Measurements from ENCODE around the gene PTPN2.
"Not testable (repeated sequence)": the region's sequence is repeated elsewhere in the genome, so short reads cannot be mapped to it uniquely, and the experiment has no call there.

PTPN2 gene

GRCh38 chr18:12906119-12906518, 22.1 kb upstream of the PTPN2 start:
- Histone ChIP-seq H3K27me3 (replicated peaks; ENCODE audit: control insufficient read depth, insufficient read depth, low read length) (peaks cover 3% of the 10 kb centered on the region), H3K36me3 (ENCODE audit: control insufficient read depth, insufficient read depth, low read length) (no peaks in the 10 kb centered on the region), H3K4me3 (replicated peaks; ENCODE audit: low read depth, low read length) (no peak overlapping the region)
- TF ChIP-seq CTCF (IDR thresholded peaks at IDR 0.05; ENCODE audit: insufficient read depth, low read length, poor library complexity, severe bottlenecking): no peak
- no peak for DNase-seq (ENCODE audit: extremely low read depth, insufficient read length)

GRCh38 chr18:12904012-12904516, 20.0 kb upstream of the PTPN2 start:
- Histone ChIP-seq H3K36me3 (ENCODE audit: control insufficient read depth, insufficient read depth, low read length) (no peaks in the 10 kb centered on the region), H3K27me3 (replicated peaks; ENCODE audit: control insufficient read depth, insufficient read depth, low read length) (peaks cover 3% of the 10 kb centered on the region), H3K4me3 (replicated peaks; ENCODE audit: low read depth, low read length) (no peak overlapping the region)
- DNase-seq (ENCODE audit: extremely low read depth, insufficient read length): no peak
- no peak for TF ChIP-seq CTCF (IDR thresholded peaks at IDR 0.05; ENCODE audit: insufficient read depth, low read length, poor library complexity, severe bottlenecking)

GRCh38 chr18:12901208-12901607, 17.2 kb upstream of the PTPN2 start:
- H3K36me3 ChIP-seq (ENCODE audit: control insufficient read depth, insufficient read depth, low read length); H3K27me3 ChIP-seq (replicated peaks; ENCODE audit: control insufficient read depth, insufficient read depth, low read length); H3K4me3 ChIP-seq (replicated peaks; ENCODE audit: low read depth, low read length); DNase-seq (ENCODE audit: extremely low read depth, insufficient read length): not testable (repeated sequence)

GRCh38 chr18:12896784-12897333, 12.8 kb upstream of the PTPN2 start:
- 0 out of 2 replicates have a peak overlapping the region, but pooled peaks have one; percentile 14 for H3K4me3 ChIP-seq (replicated peaks; ENCODE audit: low read depth, low read length)
- DNase-seq (ENCODE audit: extremely low read depth, insufficient read length); H3K27me3 ChIP-seq (replicated peaks; ENCODE audit: control insufficient read depth, insufficient read depth, low read length); H3K36me3 ChIP-seq (ENCODE audit: control insufficient read depth, insufficient read depth, low read length): not testable (repeated sequence)

GRCh38 chr18:12895626-12896025, 11.6 kb upstream of the PTPN2 start:
- Histone ChIP-seq H3K27me3 (replicated peaks; ENCODE audit: control insufficient read depth, insufficient read depth, low read length) (no peaks in the 10 kb centered on the region), H3K4me3 (replicated peaks; ENCODE audit: low read depth, low read length) (no peak overlapping the region), H3K36me3 (ENCODE audit: control insufficient read depth, insufficient read depth, low read length) (no peaks in the 10 kb centered on the region)
- TF ChIP-seq CTCF (IDR thresholded peaks at IDR 0.05; ENCODE audit: insufficient read depth, low read length, poor library complexity, severe bottlenecking): no peak
- DNase-seq (ENCODE audit: extremely low read depth, insufficient read length): no peak

- DNase-seq (ENCODE audit: extremely low read depth, insufficient read length): no peak
- no peaks in the 10 kb centered on the region for H3K27me3 ChIP-seq (replicated peaks; ENCODE audit: control insufficient read depth, insufficient read depth, low read length)
- H3K36me3 ChIP-seq (ENCODE audit: control insufficient read depth, insufficient read depth, low read length): no peaks in the 10 kb centered on the region
- H3K4me3 ChIP-seq (replicated peaks; ENCODE audit: low read depth, low read length): no peak overlapping the region
- no peak for TF ChIP-seq CTCF (IDR thresholded peaks at IDR 0.05; ENCODE audit: insufficient read depth, low read length, poor library complexity, severe bottlenecking)
These were observed 11.0 kb upstream of the PTPN2 start for GRCh38 chr18:12895014-12895413.

GRCh38 chr18:12891561-12891960, 7.5 kb upstream of the PTPN2 start:
- Histone ChIP-seq H3K4me3 (replicated peaks; ENCODE audit: low read depth, low read length) (no peak overlapping the region), H3K27me3 (replicated peaks; ENCODE audit: control insufficient read depth, insufficient read depth, low read length) (no peaks in the 10 kb centered on the region), H3K36me3 (ENCODE audit: control insufficient read depth, insufficient read depth, low read length) (no peaks in the 10 kb centered on the region)
- DNase-seq (ENCODE audit: extremely low read depth, insufficient read length): no peak
- TF ChIP-seq CTCF (IDR thresholded peaks at IDR 0.05; ENCODE audit: insufficient read depth, low read length, poor library complexity, severe bottlenecking): no peak

Data from GM06990 (cell line).